H9 (cell line): ENCODE data around the gene ATP5F1B. TPM values are rescaled to one million over a fixed set of nuclear protein-coding genes. Genes with fewer than 3 reads are reported as not detected.

Experiments used
- DNase-seq: peaks from one replicate; pipeline ENCODE4 v3.0.0-alpha.2; 2017
- H2AFZ ChIP-seq: one replicate; pipeline ENCODE4 v1.6.1; 2013; ENCODE audit warnings: mild to moderate bottlenecking, low read length, control low read depth, moderate library complexity
- H2AK5ac ChIP-seq: 2 replicates; pipeline ENCODE4 v1.6.1; 2013; ENCODE audit warnings: low read length, control low read depth, mixed read lengths; ENCODE audit not compliant: insufficient read length
- H2BK120ac ChIP-seq: one replicate; pipeline ENCODE4 v1.6.1; 2013; ENCODE audit warnings: low read depth, mild to moderate bottlenecking, low read length, control low read depth, inconsistent platforms; ENCODE audit not compliant: poor library complexity, severe bottlenecking
- H2BK12ac ChIP-seq: 2 replicates; pipeline ENCODE4 v1.6.1; 2013; ENCODE audit warnings: low read length, control low read depth, mixed read lengths, low read depth; ENCODE audit not compliant: insufficient read length
- H2BK15ac ChIP-seq: 2 replicates; pipeline ENCODE4 v1.6.1; 2013; ENCODE audit warnings: low read depth, low read length, control low read depth
- H2BK20ac ChIP-seq: one replicate; pipeline ENCODE4 v1.6.1; 2013; ENCODE audit warnings: low read depth, mild to moderate bottlenecking, low read length, control low read depth, inconsistent platforms; ENCODE audit not compliant: poor library complexity, severe bottlenecking
- H2BK5ac ChIP-seq: 2 replicates; pipeline ENCODE4 v1.6.1; 2013; ENCODE audit warnings: low read length, control low read depth, mixed read lengths; ENCODE audit not compliant: insufficient read length
- H3K14ac ChIP-seq: 2 replicates; pipeline ENCODE4 v1.6.1; 2013; ENCODE audit warnings: low read length, control low read depth; ENCODE audit not compliant: insufficient read depth
- H3K18ac ChIP-seq: 2 replicates; pipeline ENCODE4 v1.6.1; 2013; ENCODE audit warnings: low read depth, mild to moderate bottlenecking, mixed read lengths, low read length, control low read depth; ENCODE audit not compliant: insufficient read length
- H3K23ac ChIP-seq: 2 replicates; pipeline ENCODE4 v1.6.1; 2013; ENCODE audit warnings: low read length, control low read depth, mixed read lengths, low read depth; ENCODE audit not compliant: insufficient read length
- H3K23me2 ChIP-seq: 2 replicates; pipeline ENCODE4 v1.6.1; 2013; ENCODE audit warnings: low read depth, mild to moderate bottlenecking, mixed read lengths, low read length, control low read depth; ENCODE audit not compliant: insufficient read length, poor library complexity, severe bottlenecking
- H3K27ac ChIP-seq: 2 replicates; pipeline ENCODE4 v1.5.1; 2013; ENCODE audit warnings: low read length, control low read depth, mixed read lengths, low read depth; ENCODE audit not compliant: insufficient read length
- H3K27me3 ChIP-seq: 2 replicates; pipeline ENCODE4 v1.6.1; 2013; ENCODE audit warnings: low read length, control low read depth, inconsistent platforms; ENCODE audit not compliant: insufficient read depth
- H3K4ac ChIP-seq: 2 replicates; pipeline ENCODE4 v1.6.1; 2013; ENCODE audit warnings: low read depth, mild to moderate bottlenecking, control low read depth, inconsistent platforms, low read length, moderate library complexity
- H3K4me1 ChIP-seq: 2 replicates; pipeline ENCODE4 v1.6.1; 2013; ENCODE audit warnings: low read length, control low read depth, inconsistent platforms; ENCODE audit not compliant: insufficient read depth
- H3K4me2 ChIP-seq: 2 replicates; pipeline ENCODE4 v1.6.1; 2013; ENCODE audit warnings: low read length, control low read depth, mixed read lengths; ENCODE audit not compliant: insufficient read length, insufficient read depth
- H3K56ac ChIP-seq: 2 replicates; pipeline ENCODE4 v1.6.1; 2013; ENCODE audit warnings: low read depth, mild to moderate bottlenecking, mixed read lengths, low read length, control low read depth; ENCODE audit not compliant: insufficient read length
- H3K79me1 ChIP-seq: 2 replicates; pipeline ENCODE4 v1.6.1; 2013; ENCODE audit warnings: low read depth, mild to moderate bottlenecking, moderate library complexity, low read length, control low read depth, inconsistent platforms; ENCODE audit not compliant: insufficient read depth, poor library complexity, severe bottlenecking
- H3K79me2 ChIP-seq: 2 replicates; pipeline ENCODE4 v1.6.1; 2013; ENCODE audit warnings: low read length, control low read depth, inconsistent platforms; ENCODE audit not compliant: insufficient read depth
- H3K9ac ChIP-seq: 2 replicates; pipeline ENCODE4 v1.6.1; 2013; ENCODE audit warnings: low read length, control low read depth, mixed read lengths; ENCODE audit not compliant: insufficient read length; ENCODE audit errors: extremely low read depth
- H3K9me3 ChIP-seq: one replicate; pipeline ENCODE4 v1.6.1; 2013; ENCODE audit warnings: low read depth, low read length, inconsistent platforms; ENCODE audit not compliant: control insufficient read depth
- H3T11ph ChIP-seq: one replicate; pipeline ENCODE4 v1.6.1; 2013; ENCODE audit warnings: mild to moderate bottlenecking, low read length, control low read depth, inconsistent platforms
- H4K20me1 ChIP-seq: one replicate; pipeline ENCODE4 v1.6.1; 2013; ENCODE audit not compliant: control insufficient read depth, insufficient read length, insufficient read depth
- H4K5ac ChIP-seq: 2 replicates; pipeline ENCODE4 v1.6.1; 2013; ENCODE audit warnings: low read depth, mild to moderate bottlenecking, mixed read lengths, low read length, control low read depth; ENCODE audit not compliant: insufficient read length
- H4K8ac ChIP-seq: replicated peaks from 2 replicates; pipeline ENCODE4 v1.6.1; 2013; ENCODE audit warnings: low read length, control low read depth, mixed read lengths, low read depth; ENCODE audit not compliant: insufficient read length
- H4K91ac ChIP-seq: 2 replicates; pipeline ENCODE4 v1.6.1; 2013; ENCODE audit warnings: low read depth, mild to moderate bottlenecking, moderate library complexity, mixed read lengths, low read length, control low read depth; ENCODE audit not compliant: insufficient read length
- H3K27ac Mint-ChIP-seq, 3 experiments: 2 replicates in 2 of 3; 3 replicates in 1 of 3; pipeline ENCODE4 v1.8.0; 2020 to 2021; ENCODE audit warnings: mixed read lengths in 3 of 3, mild to moderate bottlenecking in 1 of 3, moderate library complexity in 1 of 3
- H3K27me3 Mint-ChIP-seq: 2 replicates; pipeline ENCODE4 v1.8.0; 2021; ENCODE audit warnings: low read depth, mild to moderate bottlenecking, moderate library complexity, mixed read lengths
- H3K36me3 Mint-ChIP-seq, 3 experiments: 2 replicates in 2 of 3; 3 replicates in 1 of 3; pipeline ENCODE4 v1.8.0; 2020 to 2021; ENCODE audit warnings: low read depth in 3 of 3, mixed read lengths in 3 of 3; ENCODE audit not compliant: insufficient read depth in 1 of 3
- H3K4me1 Mint-ChIP-seq, 2 experiments: 2 replicates each; pipeline ENCODE4 v1.8.0; 2020; ENCODE audit warnings: mixed read lengths in 2 of 2
- H3K4me3 Mint-ChIP-seq, 2 experiments: 2 replicates in 1 of 2; 3 replicates in 1 of 2; pipeline ENCODE4 v1.8.0; 2020 to 2021; ENCODE audit warnings: mild to moderate bottlenecking in 2 of 2, mixed read lengths in 2 of 2, moderate library complexity in 1 of 2
- H3K9me3 Mint-ChIP-seq, 2 experiments: 2 replicates in 1 of 2; 3 replicates in 1 of 2; pipeline ENCODE4 v1.8.0; 2020; ENCODE audit warnings: mild to moderate bottlenecking in 2 of 2, mixed read lengths in 2 of 2, moderate library complexity in 1 of 2
- CTCF ChIP-seq: fragments of 200-600 bp; sonication (generic); conservative IDR thresholded peaks from 3 replicates; pipeline ENCODE4 v1.8.0; 2021; ENCODE audit warnings: antibody characterized with exemption, mild to moderate bottlenecking
- WGBS: extraction: QIAGEN DNeasy Blood & Tissue Kit; methylation state at CpG from one replicate; pipeline ENCODE4 v1.1.7; 2013; ENCODE audit warnings: missing lambda C conversion rate, low lambda C conversion rate, mixed read lengths; ENCODE audit not compliant: insufficient read length; ENCODE audit errors: extremely low coverage; 5-methylcytosine and 5-hydroxymethylcytosine counted together
- total RNA-seq: library from RNA; stranded (reverse); gene quantifications from 2 replicates; pipeline ENCODE4 v1.2.1, GENCODE V29; 2021

ATP5F1B gene
- total RNA-seq, 1 experiment from 2014 or later = 927 TPM

GRCh38 chr12:56589783-56590182 lies 56.0 kb downstream of the ATP5F1B start:
- H2AK5ac ChIP-seq = no peak overlapping the region
- no peak overlapping the region for H4K91ac ChIP-seq
- Mint-ChIP-seq H3K27ac (peak overlapping the region in 1 of 3 experiments; percentile 92; a peak in 2 of 7 replicates), H3K4me1 (peaks cover 27 to 36% of the 10 kb centered on the region in 2 experiments), H3K27me3 (no peaks in the 10 kb centered on the region), H3K4me3 (no peak overlapping the region), H3K9me3 (no peaks in the 10 kb centered on the region), H3K36me3 (peaks cover 0 to 11% (median 2%) of the 10 kb centered on the region in 3 experiments; a peak in 3 of 7 replicates)
- H2AFZ ChIP-seq = no peak overlapping the region
- no peak overlapping the region for H3K14ac ChIP-seq
- peaks cover 3% of the 10 kb centered on the region for H4K20me1 ChIP-seq
- DNase-seq = no peak
- H2BK12ac ChIP-seq = no peak overlapping the region
- H3K18ac ChIP-seq = no peak overlapping the region
- no peak overlapping the region for H2BK120ac ChIP-seq
- H3K4me1 ChIP-seq = peaks cover 12% of the 10 kb centered on the region; the same call in 1 of the 2 replicates
- H3K56ac ChIP-seq = no peak overlapping the region
- no peaks in the 10 kb centered on the region for H3K9me3 ChIP-seq
- no peak overlapping the region for H3K4ac ChIP-seq
- no peak overlapping the region for H3T11ph ChIP-seq
- no peaks in the 10 kb centered on the region for H3K79me2 ChIP-seq
- no peak overlapping the region for H2BK5ac ChIP-seq
- no peak overlapping the region for H4K5ac ChIP-seq
- no peaks in the 10 kb centered on the region for H3K79me1 ChIP-seq
- H3K9ac ChIP-seq = no peak overlapping the region
- no peak overlapping the region for H3K4me2 ChIP-seq
- H4K8ac ChIP-seq = no peak overlapping the region
- H3K23ac ChIP-seq = no peak overlapping the region
- no peak overlapping the region for H2BK15ac ChIP-seq
- no peak for TF ChIP-seq CTCF
- H3K27ac ChIP-seq = no peak overlapping the region
- H2BK20ac ChIP-seq = no peak overlapping the region
- WGBS = no CpG with 5 or more reads among the region's 1 CpG
- H3K27me3 ChIP-seq = no peaks in the 10 kb centered on the region
- no peaks in the 10 kb centered on the region for H3K23me2 ChIP-seq

Other genes starting within 250 kb of the ATP5F1B start
- 64.9 and 68.0 TPM in 2 replicates for gene TIMELESS, start 196.6 kb downstream of the ATP5F1B start, total RNA-seq
- gene MIP, start 191.3 kb downstream of the ATP5F1B start, total RNA-seq = 0.17 TPM in 1 of 2 replicates, not detected in the other
- 4.2 and 4.9 TPM in 2 replicates for gene SPRYD4, start 177.4 kb downstream of the ATP5F1B start, total RNA-seq
- gene GLS2, start 157.8 kb downstream of the ATP5F1B start, total RNA-seq = 15.9 and 17.0 TPM in 2 replicates
- gene RBMS2, start 124.2 kb downstream of the ATP5F1B start, total RNA-seq = 9.5 TPM in 2 replicates
- gene BAZ2A, start 15.7 kb downstream of the ATP5F1B start, total RNA-seq = 94.1 and 108 TPM in 2 replicates
- gene PTGES3, start 42.3 kb upstream of the ATP5F1B start, total RNA-seq = 435 and 449 TPM in 2 replicates
- 1,176 and 1,204 TPM in 2 replicates for gene NACA, start 79.3 kb upstream of the ATP5F1B start, total RNA-seq
- gene PRIM1, start 106.3 kb upstream of the ATP5F1B start, total RNA-seq = 46.5 and 50.7 TPM in 2 replicates
- gene HSD17B6, start 117.3 kb upstream of the ATP5F1B start, total RNA-seq = 3.6 and 5.5 TPM in 2 replicates